ENCODE results near the gene HYAL2.
"Not testable (repeated sequence)": the region's sequence is repeated elsewhere in the genome, so short reads cannot be mapped to it uniquely, and the experiment has no call there.

The HYAL2 gene

GRCh38 chr3:50314342-50314741 is 8.2 kb downstream of the HYAL2 start (continued):
- TF ChIP-seq ZNF280D (tag by site-specific recombination; IDR thresholded peaks at IDR 0.05): no peak
- no peak for TF ChIP-seq ZBTB20 (tag by site-specific recombination; IDR thresholded peaks at IDR 0.05)
- TF ChIP-seq ZSCAN30 (tag by site-specific recombination; IDR thresholded peaks at IDR 0.05): no peak

DNA sequence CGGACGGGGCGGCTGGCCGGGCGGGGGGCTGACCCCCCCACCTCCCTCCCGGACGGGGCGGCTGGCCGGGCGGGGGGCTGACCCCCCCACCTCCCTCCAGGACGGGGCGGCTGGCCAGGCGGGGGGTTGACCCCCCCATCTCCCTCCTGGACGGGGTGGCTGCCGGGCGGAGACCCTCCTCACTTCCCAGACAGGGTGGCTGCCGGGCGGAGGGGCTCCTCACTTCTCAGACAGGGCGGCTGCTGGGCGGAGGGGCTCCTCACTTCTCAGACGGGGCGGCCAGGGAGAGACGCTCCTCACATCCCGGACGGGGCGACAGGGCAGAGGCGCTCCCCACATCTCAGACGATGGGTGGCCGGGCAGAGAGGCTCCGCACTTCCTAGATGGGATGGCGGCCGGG is 10.5 kb downstream of the HYAL2 start:
- POLR2A ChIA-PET; H3K27ac ChIP-seq (ENCODE audit: extremely low read depth, low read depth, low read length); CTCF ChIA-PET; H3K4me1 ChIP-seq (ENCODE audit: control insufficient read depth, insufficient read depth, low read length); H3K4me3 ChIP-seq (ENCODE audit: low read depth, low read length); H3K36me3 ChIP-seq (ENCODE audit: control insufficient read depth in 2 of 2, insufficient read depth in 1 of 2, low read length in 2 of 2); H3K9me3 ChIP-seq (ENCODE audit: control insufficient read depth, insufficient read depth, low read depth, low read length): not testable (repeated sequence)

GRCh38 chr3:50304601-50305000 is 17.9 kb downstream of the HYAL2 start:
- Histone ChIP-seq H3K27ac (ENCODE audit: extremely low read depth, low read depth, low read length) (no peak overlapping the region), H3K4me1 (ENCODE audit: control insufficient read depth, insufficient read depth, low read length) (no peaks in the 10 kb centered on the region), H3K4me3 (ENCODE audit: low read depth, low read length) (no peak overlapping the region), H3K36me3 (ENCODE audit: control insufficient read depth in 2 of 2, insufficient read depth in 1 of 2, low read length in 2 of 2) (no peaks in the 10 kb centered on the region), H3K9me3 (ENCODE audit: control insufficient read depth, insufficient read depth, low read depth, low read length) (no peaks in the 10 kb centered on the region)
- ChIA-PET POLR2A (interaction anchor here (0.6 kb wide), 1 partner anchor 29 kb away, joined by 3 read pairs; no protein-coding TSS in a partner anchor), CTCF (no interaction called here)
- TF ChIP-seq ZNF518A (tag by site-specific recombination; conservative IDR thresholded peaks at IDR 0.05; ENCODE audit: low read depth) (no peak), ZNF677 (tag by site-specific recombination; IDR thresholded peaks at IDR 0.05) (no peak), ZNF2 (tag by site-specific recombination; IDR thresholded peaks at IDR 0.05) (no peak), ZNF600 (tag by site-specific recombination; IDR thresholded peaks at IDR 0.05) (no peak), ZNF555 (tag by site-specific recombination; conservative IDR thresholded peaks at IDR 0.05) (no peak), ZNF404 (tag by site-specific recombination; IDR thresholded peaks at IDR 0.05) (no peak), ZNF501 (tag by site-specific recombination; IDR thresholded peaks at IDR 0.05) (no peak), ZNF26 (tag by site-specific recombination; IDR thresholded peaks at IDR 0.05) (no peak), HOXA7 (CRISPR knock-in tag; IDR thresholded peaks at IDR 0.05; ENCODE audit: borderline replicate concordance) (no peak), TCF7L2 (IDR thresholded peaks at IDR 0.05; ENCODE audit: borderline replicate concordance, low read depth, low read length) (no peak)
